Esophagus muscularis mucosa (tissue), 4 donors: ENCODE measurements around the gene GUCA2A.
"Not testable (repeated sequence)": the region's sequence is repeated elsewhere in the genome, so short reads cannot be mapped to it uniquely, and the experiment has no call there.

Source experiments
- CTCF ChIP-seq, 3 experiments: fragments of 200-600 bp in 2 of 3; fragments of 450-650 bp in 1 of 3; sonication (generic) in 2 of 3; IDR thresholded peaks; one replicate each; pipeline ENCODE4 v1.5.1; 2017 to 2019; ENCODE audit warnings: antibody characterized with exemption in 3 of 3, mild to moderate bottlenecking in 2 of 3, moderate library complexity in 1 of 3
- EP300 ChIP-seq: sonication (generic); formaldehyde crosslinking; IDR thresholded peaks from one replicate; pipeline ENCODE4 v1.6.1; 2017; ENCODE audit warnings: antibody characterized with exemption
- POLR2A ChIP-seq: fragments of 450-650 bp; IDR thresholded peaks from one replicate; pipeline ENCODE4 v1.6.1; 2017; ENCODE audit warnings: antibody characterized with exemption, moderate library complexity, mild to moderate bottlenecking, low read depth

GRCh38 chr1:42206930-42207329 lies 42.4 kb upstream of the GUCA2A start:
- TF ChIP-seq POLR2A; CTCF (IDR thresholded peaks at IDR 0.05); EP300: not testable (repeated sequence)
